ENCODE results near the gene CSNK1G3.
A peak's percentile ranks its signal among the peaks of the same experiment; 100 is the strongest.

Gene CSNK1G3

GRCh38 chr5:123557907-123558306 lies 45.9 kb downstream of the CSNK1G3 start:
- no peak for DNase-seq

GRCh38 chr5:123558762-123559433 lies 46.9 kb downstream of the CSNK1G3 start:
- DNase-seq = no peak

- no peak for DNase-seq
Observed at GRCh38 chr5:123559434-123559775, 47.4 kb downstream of the CSNK1G3 start.

GRCh38 chr5:123561230-123561629 lies 49.3 kb downstream of the CSNK1G3 start:
- DNase-seq = no peak

GRCh38 chr5:123571927-123572326 lies 60.0 kb downstream of the CSNK1G3 start:
- DNase-seq = no peak

- DNase-seq = no peak
Observed at GRCh38 chr5:123578390-123578789, 66.4 kb downstream of the CSNK1G3 start.

- DNase-seq = no peak
Observed at GRCh38 chr5:123579410-123579809, 67.4 kb downstream of the CSNK1G3 start.

GRCh38 chr5:123582550-123583285 lies 70.7 kb downstream of the CSNK1G3 start:
- no peak for DNase-seq

- no peak for DNase-seq
Observed at GRCh38 chr5:123585871-123586270, 73.9 kb downstream of the CSNK1G3 start.

GRCh38 chr5:123594434-123594833 lies 82.5 kb downstream of the CSNK1G3 start:
- DNase-seq = no peak

GRCh38 chr5:123597018-123597417 lies 85.0 kb downstream of the CSNK1G3 start:
- no peak for DNase-seq

GRCh38 chr5:123598028-123598689 lies 86.2 kb downstream of the CSNK1G3 start:
- DNase-seq = no peak

GRCh38 chr5:123599171-123599570 lies 87.2 kb downstream of the CSNK1G3 start:
- no peak for DNase-seq

GRCh38 chr5:123601610-123602009 lies 89.6 kb downstream of the CSNK1G3 start:
- DNase-seq = no peak

- DNase-seq = no peak
Observed at GRCh38 chr5:123605822-123606221, 93.8 kb downstream of the CSNK1G3 start.

- no peak for DNase-seq
Observed at GRCh38 chr5:123610209-123610608, 98.2 kb downstream of the CSNK1G3 start.

- peak in 2 of 56 donors; percentile 40 to 49 for DNase-seq
Observed at GRCh38 chr5:123610665-123611405, 98.9 kb downstream of the CSNK1G3 start.

GRCh38 chr5:123611406-123611709 lies 99.4 kb downstream of the CSNK1G3 start:
- DNase-seq = no peak

GRCh38 chr5:123617561-123617960 lies 105.6 kb downstream of the CSNK1G3 start:
- no peak for DNase-seq

- no peak for DNase-seq
Observed at GRCh38 chr5:123626051-123626450, 114.1 kb downstream of the CSNK1G3 start.

- no peak for DNase-seq
Observed at GRCh38 chr5:123628860-123629544, 117.0 kb downstream of the CSNK1G3 start.

- DNase-seq = no peak
Observed at GRCh38 chr5:123636006-123636405, 124.0 kb downstream of the CSNK1G3 start.
